ENCODE measurements around the gene TAP1. TPM values are rescaled to one million over a fixed set of nuclear protein-coding genes. Genes with fewer than 3 reads are reported as not detected.

Gene TAP1
- total and polyA plus RNA-seq, 2 of the 8 experiments (the other 6 are each of a cell fraction or from before 2014, with no cell fraction given), result 16.8 to 22.0 TPM

DNA sequence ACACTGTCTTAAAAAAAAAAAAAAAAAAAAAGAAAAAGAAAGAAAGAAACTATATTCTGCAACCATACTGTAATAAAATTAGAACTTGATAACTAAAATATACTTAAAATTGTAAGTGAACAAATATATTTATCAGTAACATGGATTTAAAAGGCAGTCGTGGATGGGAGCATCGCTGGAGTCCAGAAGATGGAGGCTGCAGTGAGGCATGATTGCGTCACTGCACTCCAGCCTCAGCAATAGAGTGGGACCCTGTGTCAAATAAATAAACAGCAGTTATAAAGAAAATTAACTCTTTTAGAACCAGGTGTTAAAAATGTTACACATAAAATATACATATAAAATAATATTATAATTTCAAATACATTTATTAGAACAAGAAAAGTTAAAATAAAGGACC is 9.2 kb upstream of the TAP1 start:
- peak; percentile 79 for TF ChIP-seq CEBPB (IDR thresholded peaks at IDR 0.05; ENCODE audit: low read depth, low read length)
- TF ChIP-seq SIN3A (conservative IDR thresholded peaks at IDR 0.05 in 1 of 2, IDR thresholded peaks at IDR 0.05 in 1 of 2; ENCODE audit: low read depth in 1 of 2, low read length in 2 of 2), result no peak
- Histone ChIP-seq H2BK15ac (ENCODE audit: low read length) (no peak overlapping the region), H2AFZ (ENCODE audit: low read length) (no peak overlapping the region), H2BK120ac (replicated peaks; ENCODE audit: low read depth, low read length) (no peak overlapping the region), H2BK12ac (ENCODE audit: low read depth, low read length) (no peak overlapping the region), H3K4me1 (replicated peaks in 1 of 4; ENCODE audit: control insufficient read depth in 3 of 4, insufficient read depth in 4 of 4, low read length in 3 of 4) (peaks cover 0 to 3% (median 0%) of the 10 kb centered on the region in 4 experiments; a peak in 5 of 7 replicates), H3K4me2 (ENCODE audit: insufficient read depth in 1 of 2, low read depth in 2 of 2, low read length in 2 of 2) (no peak overlapping the region), H3K23ac (ENCODE audit: insufficient read length) (no peak overlapping the region), H4K8ac (ENCODE audit: extremely low read depth, insufficient read depth, low read length) (no peak overlapping the region), H4K20me1 (replicated peaks in 1 of 2; ENCODE audit: control insufficient read depth in 1 of 2, insufficient read depth in 2 of 2, low read length in 2 of 2) (no peaks in the 10 kb centered on the region), H3K4ac (replicated peaks; ENCODE audit: insufficient read length, low read depth, low read length) (no peak overlapping the region), H3K79me1 (ENCODE audit: low read depth, low read length) (no peaks in the 10 kb centered on the region), H3K36me3 (ENCODE audit: control insufficient read depth in 2 of 4, insufficient read depth in 4 of 4, low read length in 3 of 4) (no peaks in the 10 kb centered on the region), H3K23me2 (ENCODE audit: low read depth, low read length) (no peaks in the 10 kb centered on the region), H3K56ac (replicated peaks; ENCODE audit: insufficient read length, low read depth, low read length) (no peak overlapping the region), H2BK20ac (ENCODE audit: low read length) (no peak overlapping the region), H3K27ac (ENCODE audit: low read depth, low read length) (no peak overlapping the region), H3K79me2 (ENCODE audit: control insufficient read depth in 1 of 2, insufficient read depth in 2 of 2, low read length in 2 of 2) (no peaks in the 10 kb centered on the region), H2BK5ac (ENCODE audit: low read depth, low read length) (no peak overlapping the region), H4K91ac (replicated peaks; ENCODE audit: insufficient read length, low read length) (no peak overlapping the region), H3K27me3 (replicated peaks in 1 of 4; ENCODE audit: control insufficient read depth in 3 of 4, extremely low read depth in 1 of 4, insufficient read depth in 3 of 4, low read length in 3 of 4) (no peaks in the 10 kb centered on the region), H2AK5ac (ENCODE audit: low read depth, low read length) (no peak overlapping the region), H3K9ac (replicated peaks in 1 of 4; ENCODE audit: extremely low read depth in 1 of 4, low read depth in 3 of 4, low read length in 3 of 4) (no peak overlapping the region), H3K4me3 (ENCODE audit: extremely low read depth in 1 of 4, insufficient read depth in 2 of 4, low read depth in 3 of 4, low read length in 4 of 4) (no peak overlapping the region), H4K5ac (ENCODE audit: insufficient read length, low read depth, low read length) (no peak overlapping the region), H3K9me3 (ENCODE audit: insufficient read depth in 2 of 2, low read depth in 1 of 2, low read length in 1 of 2) (no peaks in the 10 kb centered on the region), H3K14ac (ENCODE audit: insufficient read length) (no peak overlapping the region), H3K18ac (ENCODE audit: extremely low read depth, low read length) (no peak overlapping the region)
- POLR2A ChIA-PET (ENCODE audit: partially characterized antibody), result no interaction called here
- DNase-seq (ENCODE audit: low read depth in 1 of 2, low spot score in 2 of 2) (no peak), FAIRE-seq (no peak)
- WGBS, 2 experiments (ENCODE audit: extremely low coverage in 1 of 2, insufficient coverage in 1 of 2, insufficient read length in 1 of 2, insufficient replicate concordance in 2 of 2, low coverage in 1 of 2, low lambda C conversion rate in 2 of 2, missing lambda C conversion rate in 1 of 2), result 89% methylated on average over 3 of the region's 3 CpGs; no CpG with 5 or more reads in 1 of the 2 experiments
- CTCF ChIA-PET (ENCODE audit: partially characterized antibody), result interaction anchor here (19.9 kb wide), 1 partner anchor 21 kb away, joined by 402 read pairs; the partner anchor contains the start of genes PSMB8 and TAP2

Measured in H1 (cell line).